ENCODE measurements around the gene SPOCK2. TPM values are rescaled to one million over a fixed set of nuclear protein-coding genes. Genes with fewer than 3 reads are reported as not detected.
A peak's percentile ranks its signal among the peaks of the same experiment; 100 is the strongest.

The SPOCK2 gene
- polyA plus RNA-seq, 1 donor = 3.6 TPM

DNA sequence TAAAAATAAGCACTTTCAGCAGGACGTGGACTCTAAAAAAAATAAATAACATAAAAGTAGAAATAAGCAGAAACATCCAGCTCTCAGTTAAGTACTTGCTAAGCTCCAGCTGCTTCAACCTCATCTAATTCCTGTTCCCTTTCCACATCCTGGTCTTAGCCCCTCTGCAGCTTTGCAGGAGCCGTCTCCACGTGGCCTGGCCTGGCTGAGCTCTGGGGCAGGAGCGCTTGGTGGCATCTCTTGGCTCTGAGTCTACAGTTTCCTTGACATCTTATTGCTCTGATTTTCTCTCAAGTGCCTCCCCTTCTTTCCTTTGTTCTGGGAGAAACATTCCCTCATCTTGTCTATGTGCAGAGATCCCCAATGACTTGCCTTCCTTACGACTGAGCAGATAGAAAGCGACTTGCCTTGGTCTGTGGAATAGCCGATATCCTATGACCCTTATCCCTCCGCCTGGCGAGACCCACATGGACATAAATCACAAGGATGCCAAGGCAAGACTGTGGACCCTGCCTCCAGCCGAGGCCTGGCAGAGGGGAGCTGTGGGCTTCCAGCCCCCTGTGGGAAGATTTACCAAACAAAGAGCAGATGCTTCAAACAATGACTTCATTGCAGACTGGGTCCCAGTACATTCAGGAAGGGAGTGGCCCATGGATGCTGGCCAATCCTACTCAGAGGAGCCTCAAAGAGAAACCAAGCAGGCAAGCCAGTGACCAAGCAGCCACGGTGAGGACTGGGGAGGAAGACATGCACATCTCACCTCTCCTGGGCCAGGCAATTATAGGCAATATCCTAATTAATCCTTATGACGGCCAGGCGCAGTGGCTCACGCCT is 61.9 kb downstream of the SPOCK2 start:
- no peak for DNase-seq

DNA sequence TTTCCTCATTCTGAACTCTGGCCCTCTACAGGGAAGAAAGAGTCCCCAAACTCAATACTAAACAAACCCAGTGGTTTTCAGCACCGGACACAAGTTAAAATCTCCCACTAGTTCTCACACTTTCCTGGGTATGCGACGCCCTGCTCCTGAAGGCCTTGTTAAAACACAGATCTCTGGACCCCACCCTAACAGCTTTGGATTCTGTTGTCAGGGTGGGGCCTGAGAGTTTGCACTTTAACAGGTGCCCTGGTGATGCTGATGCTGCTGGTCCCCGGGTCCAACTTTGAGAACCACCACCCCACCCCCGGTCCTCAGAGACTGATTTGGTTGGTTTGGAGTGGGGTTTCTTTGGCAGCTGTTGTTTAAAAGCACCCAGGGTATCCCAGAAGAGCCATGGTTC is 62.5 kb downstream of the SPOCK2 start:
- DNase-seq = no peak

DNA sequence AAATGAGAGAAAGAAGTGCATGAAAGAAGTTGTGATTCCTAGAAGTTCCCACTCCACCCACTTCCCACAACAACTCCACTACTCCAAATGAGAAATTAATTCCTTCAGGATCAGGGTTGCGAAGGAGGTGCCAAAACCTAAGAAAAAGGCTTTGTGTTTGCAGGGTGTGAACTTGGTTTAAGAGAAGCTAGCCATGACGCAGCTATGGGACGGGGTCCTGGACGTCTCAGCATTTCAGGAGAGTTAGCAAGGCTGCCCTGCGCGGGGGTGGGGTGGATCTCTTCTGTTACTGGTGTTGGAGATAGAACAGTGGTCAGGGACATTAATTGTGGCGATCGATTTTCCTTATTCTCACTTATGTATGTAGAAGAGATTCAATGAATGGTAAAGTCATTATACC is 63.0 kb downstream of the SPOCK2 start:
- DNase-seq = no peak

DNA sequence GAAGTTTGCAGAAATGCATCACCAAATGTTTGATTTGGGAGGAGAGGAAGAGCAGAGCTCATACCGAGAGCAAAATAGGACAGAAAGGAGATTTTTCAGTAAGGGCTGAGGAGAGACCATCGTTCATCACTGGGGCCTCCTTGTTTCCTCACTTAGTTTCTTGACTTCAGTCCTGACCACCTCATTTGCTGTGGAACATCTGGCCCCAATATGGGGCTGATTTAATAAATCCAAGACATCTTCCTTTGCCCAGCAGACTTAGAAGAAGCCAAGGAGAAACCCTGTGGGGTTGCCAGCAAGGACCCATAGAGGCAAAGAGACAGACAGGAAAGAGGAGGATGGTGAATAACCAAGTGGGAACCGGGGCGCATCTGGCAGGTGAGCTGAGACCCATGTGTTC is 63.8 kb downstream of the SPOCK2 start:
- DNase-seq = no peak

DNA sequence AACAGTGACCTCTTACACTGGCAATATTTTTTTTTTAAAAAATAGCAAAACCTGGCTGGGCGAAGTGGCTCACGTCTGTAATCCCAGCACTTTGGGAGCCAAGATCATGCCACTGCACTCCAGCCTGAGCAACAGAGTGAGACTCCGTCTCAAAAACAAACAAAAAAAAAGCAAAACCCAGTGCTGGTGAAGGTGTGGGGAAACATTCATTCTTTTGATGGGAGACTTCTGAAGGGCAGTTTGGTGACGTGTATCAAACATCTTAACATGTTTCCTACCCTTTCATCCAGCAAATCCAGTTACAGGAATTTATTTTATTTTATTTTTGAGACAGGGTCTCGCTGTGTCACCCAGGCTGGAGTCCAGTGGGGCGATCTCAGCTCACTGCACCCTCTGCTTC is 66.1 kb downstream of the SPOCK2 start:
- no peak for DNase-seq

DNA sequence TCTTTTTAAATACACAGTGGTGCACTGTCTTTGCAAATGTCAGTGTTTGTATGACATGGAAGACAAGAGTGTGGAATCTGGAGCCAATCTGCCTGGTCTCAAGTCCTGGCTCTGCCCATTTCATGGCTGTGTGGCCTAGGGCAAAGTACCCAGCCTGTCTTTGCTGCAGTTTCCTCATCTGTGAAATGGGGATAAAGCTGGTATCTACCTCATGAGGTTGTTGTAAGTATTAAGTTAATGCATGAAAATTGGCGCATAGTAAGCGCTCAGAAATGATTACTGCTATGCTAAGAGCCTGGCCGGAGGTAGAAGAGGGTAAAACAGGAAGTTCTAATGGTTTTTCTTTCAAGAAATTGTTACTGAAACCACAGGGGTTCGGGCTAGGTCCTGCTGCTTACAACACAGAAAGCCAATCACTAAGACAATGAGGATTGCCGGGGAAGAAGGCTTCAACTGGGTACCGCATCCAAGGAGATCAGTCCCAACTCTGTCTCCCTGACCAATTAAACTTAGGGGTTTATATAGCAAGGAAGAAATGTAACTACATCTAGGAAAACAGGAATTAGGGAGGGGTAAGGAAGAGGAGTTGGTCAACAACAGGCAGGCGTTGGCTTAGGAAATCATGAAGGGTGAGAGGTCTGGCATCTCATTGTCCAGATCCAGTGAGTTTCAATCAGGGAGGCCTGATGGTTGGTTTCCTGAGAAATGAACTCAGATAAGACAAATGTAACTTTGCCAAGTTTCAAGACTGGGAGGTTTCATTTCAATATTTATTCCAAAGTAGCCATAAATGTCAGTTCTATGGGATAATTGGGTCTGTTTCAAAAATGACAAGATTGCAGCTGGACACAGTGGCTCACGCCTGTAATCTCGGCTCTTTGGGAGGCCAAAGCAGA is 67.2 kb downstream of the SPOCK2 start:
- DNase-seq = no peak

DNA sequence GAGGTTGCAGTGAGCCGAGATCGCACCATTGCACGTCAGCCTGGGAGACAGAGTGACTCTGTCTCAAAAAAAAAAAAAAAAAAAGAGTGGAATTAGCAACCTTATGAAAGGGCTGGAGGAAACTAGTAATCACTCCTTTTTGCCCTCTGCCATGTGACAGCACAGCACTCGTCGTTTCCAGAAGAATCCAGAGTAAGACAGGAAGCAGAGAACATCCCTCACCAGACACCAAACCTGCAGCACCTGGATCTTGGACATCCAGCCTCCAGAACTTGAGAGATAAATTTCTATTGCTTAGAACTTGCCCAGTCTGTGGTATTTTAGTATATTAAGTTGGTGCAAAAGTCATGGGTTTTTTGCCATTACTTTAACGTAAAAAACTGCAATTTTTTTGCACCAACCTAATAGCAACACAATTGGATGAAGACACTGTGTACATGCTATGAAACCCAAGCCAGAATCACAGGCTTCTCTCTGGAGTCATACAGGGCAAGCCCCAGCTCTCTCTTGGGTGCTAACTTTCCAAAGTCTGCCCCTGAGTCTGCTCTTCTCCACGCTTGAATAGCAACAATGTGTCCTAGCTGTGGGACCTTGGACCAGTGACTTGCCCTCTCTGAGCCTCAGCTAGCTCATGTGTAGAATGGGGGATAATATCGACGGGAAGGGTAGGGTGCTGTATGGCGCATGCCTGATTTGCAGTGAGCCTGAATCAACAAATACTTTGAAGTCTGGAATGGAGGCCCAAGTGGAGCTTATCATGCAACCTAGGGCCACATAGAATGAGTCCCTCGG is 69.1 kb downstream of the SPOCK2 start:
- no peak for DNase-seq

DNA sequence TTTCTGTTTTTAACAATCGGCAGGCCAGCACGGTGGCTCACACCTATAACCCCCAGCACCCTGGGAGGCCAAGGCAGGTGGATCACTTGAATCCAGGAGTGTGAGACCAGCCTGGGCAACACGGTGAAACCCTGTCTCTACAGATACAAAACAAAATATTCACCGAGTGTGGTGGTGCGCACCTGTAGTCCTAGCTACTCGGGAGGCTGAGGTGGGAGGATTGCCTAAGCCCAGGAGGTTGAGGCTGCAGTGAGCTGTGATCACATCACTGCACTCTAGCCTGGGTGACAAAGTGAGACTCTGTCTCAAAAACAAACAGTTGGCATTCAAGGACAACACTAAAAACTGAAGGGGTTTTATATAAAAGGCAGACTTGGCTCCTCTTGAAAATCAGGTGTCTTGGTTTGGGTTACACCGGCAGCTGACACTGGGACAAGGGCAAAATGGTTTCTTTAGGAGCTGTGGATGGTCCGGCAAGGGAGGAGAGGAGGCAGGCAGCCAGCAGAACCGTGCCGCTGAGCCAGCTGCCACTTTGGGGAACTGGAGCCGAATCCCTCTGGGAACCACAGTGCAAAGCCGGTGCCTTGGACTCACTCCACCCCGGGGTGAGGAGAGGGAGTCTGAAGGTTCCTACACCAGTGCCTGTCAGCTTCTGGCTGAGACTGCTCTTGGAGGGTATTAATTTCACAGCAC is 71.6 kb downstream of the SPOCK2 start:
- DNase-seq = no peak

DNA sequence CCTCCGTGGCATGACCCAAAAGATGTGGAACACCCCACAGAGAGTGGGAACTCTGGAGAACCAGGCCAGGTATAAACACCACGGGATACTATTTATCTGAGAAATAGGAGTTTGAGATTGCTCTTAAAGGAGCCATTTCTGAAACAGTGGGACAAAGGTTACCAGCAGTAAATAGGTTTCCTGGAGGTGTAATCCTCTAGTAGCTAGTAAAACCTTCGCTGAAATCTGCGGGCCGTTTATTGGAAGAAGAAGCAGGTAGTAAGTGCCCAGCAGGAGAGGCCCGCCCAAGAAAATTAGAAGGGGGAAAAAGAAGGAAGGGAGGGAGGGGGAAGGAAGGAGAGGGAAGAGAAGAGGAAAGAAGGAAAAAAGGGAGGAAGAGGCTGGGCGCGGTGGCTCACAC is 72.5 kb downstream of the SPOCK2 start:
- DNase-seq = no peak

DNA sequence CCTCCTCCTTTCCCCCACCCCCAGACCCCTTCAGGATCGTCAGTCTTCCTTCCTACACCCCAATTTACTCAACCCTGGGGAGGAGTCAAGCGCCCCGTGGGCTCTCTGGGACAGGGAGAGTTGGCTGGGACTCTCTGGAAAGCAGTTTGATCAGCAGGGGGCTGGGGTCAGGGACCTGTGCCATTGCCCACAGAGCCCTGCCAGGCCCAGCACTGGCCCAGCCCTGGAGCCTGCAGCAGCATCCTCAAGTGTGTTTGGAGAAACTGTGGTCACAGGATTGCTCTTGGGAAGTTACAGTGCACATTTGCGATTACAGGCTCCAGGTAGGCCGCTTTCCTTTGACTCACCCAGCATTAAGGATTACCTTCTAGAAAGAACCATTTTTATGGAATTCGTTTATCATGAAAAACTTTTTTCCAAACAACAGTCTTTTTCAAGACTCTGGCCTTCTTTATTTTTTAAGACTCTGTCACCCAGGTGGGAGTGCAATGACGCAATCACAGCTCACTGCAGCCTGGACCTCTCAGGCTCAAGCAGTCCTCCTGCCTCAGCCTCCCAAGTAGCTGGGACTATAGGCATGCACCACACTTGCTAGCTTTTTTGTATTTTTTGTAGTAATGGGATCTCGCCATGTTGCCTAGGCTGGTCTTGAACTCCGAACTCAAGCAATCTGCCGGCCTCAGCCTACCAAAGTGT is 73.4 kb downstream of the SPOCK2 start:
- DNase-seq = no peak

DNA sequence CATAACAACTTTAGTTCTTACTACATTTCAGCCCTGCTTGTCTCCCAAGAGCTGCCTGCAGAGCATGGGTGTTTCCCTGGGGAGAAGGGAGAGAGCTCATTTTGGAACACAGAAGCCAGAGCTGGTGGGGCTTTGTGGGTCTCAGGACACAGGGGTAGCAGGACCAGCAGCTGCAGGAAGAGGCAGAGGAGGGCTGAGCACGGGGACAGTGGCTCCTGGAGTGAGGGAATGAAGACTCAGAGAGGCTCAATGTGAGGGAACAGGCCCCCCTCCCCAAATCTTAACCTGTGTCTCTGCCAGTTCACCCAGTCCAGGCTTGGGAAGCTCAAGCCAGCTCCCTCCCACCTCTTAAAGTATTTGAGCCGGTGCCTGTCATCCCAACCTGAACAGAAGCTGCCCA is 74.2 kb downstream of the SPOCK2 start:
- DNase-seq = no peak

DNA sequence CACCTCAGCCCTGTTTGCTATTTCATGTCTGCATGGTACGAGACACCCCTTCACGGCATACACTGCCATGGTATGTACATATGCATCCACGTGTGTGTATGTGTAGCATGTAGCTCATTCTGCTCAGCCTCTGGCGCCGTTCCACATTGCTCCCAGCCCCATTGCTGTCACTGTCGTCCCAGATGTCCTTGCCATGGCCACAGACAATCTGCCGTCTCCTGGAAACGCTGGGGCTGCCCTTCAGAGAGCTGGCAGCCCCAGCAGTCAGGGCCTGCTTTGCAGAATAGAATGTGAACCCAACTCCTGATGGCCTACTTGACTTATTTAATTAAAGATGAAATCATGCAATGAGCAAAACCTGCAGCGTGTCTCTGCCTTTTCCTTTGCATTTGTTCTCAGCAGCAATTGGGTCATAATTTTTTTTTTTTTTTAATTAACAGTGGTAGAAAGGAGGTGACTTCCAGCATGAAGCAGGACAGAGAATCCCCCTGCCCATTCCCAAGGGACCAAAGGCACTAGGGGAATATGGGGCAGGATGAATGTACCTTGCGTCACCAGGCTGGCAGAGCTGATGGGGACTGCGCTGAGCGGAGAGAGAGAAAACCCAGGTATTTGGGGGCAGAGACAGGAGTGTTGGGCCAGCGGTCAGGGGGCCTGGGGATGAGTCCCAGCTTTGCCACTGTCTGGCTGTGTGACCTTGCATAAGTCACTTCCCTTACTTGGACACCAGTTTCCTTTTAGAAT is 75.0 kb downstream of the SPOCK2 start:
- no peak for DNase-seq

DNA sequence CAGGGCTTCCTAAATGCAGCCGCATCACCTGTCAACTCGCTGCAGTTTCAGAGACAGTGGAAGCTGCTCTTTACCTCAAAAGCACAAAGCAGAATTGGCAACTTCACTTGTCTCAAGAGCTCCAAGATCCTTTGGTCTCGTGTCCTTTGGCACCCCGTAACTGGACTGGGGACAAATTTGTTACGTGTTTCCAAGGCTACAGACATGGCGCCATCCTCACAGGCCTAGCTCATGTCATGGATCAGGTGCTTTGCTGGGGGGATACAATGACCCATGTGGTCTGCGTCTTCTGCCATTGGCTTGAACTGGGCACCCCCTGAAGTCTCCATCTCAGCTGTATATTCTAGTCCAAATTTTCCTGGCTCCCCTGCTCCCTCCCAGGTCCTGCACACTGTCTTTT is 75.6 kb downstream of the SPOCK2 start:
- no peak for DNase-seq

DNA sequence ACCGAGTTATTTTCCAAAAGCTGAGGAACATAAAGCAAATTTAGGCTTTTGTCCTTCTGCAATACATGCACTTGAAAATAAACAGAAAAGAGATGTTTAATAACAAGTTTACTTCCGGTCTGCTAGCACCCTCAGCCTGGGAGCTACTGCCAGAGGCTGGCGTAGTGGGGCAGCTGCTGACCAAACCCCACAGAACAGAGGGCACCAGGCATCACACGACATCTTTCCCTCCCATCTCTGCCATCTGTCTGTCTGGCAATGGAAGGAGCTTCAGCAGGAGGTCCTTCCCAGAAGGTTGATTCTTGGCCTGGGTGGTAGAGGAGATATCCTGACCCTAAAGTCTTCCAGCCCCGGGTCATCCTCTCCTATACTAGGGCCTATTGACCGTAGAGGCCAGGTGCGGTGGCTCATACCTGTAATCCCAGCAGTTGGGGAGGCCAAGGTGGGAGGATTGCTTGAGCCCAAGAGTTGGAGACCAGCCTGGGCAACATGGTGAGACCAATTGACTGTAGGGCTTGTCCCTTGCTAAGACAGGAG is 76.3 kb downstream of the SPOCK2 start:
- no peak for DNase-seq

DNA sequence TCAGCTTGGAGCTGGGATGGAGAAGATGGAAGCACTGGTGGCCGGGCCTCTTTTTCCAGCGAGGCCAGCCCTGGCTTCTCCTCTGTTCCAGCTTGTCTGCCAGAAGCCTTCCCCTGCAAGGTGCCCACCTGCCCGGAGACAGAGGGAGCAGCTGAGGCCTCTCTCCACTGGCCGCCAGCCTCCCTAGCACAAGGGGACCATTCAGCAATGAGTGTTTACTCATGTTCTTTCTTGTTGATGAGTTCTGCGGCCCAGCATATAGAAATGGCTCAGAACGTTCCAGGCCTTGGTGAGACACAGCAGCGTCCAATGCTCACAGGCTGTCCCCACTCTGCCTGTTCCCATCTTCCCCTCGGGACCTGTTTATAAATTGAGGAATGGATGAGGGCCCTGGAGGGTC is 76.9 kb downstream of the SPOCK2 start:
- no peak for DNase-seq

DNA sequence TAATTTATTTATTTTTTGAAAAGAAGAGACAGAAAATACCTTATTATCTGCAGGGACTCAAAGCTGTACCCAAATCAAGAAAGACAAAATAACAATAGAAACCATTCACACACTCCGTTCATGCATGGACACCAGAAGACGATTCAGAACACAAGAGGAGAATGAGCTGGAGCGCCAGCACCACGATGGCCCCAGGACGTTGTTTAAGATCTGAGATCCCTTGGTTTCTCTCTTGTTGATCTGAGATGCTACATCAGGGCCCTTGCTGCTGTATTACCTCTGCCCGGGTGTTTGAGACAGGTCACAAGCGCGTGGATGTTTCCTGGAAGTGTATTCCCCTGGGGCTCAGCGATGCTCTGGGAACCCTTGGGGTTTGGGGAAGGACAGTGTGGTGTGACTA is 77.3 kb downstream of the SPOCK2 start:
- no peak for DNase-seq

DNA sequence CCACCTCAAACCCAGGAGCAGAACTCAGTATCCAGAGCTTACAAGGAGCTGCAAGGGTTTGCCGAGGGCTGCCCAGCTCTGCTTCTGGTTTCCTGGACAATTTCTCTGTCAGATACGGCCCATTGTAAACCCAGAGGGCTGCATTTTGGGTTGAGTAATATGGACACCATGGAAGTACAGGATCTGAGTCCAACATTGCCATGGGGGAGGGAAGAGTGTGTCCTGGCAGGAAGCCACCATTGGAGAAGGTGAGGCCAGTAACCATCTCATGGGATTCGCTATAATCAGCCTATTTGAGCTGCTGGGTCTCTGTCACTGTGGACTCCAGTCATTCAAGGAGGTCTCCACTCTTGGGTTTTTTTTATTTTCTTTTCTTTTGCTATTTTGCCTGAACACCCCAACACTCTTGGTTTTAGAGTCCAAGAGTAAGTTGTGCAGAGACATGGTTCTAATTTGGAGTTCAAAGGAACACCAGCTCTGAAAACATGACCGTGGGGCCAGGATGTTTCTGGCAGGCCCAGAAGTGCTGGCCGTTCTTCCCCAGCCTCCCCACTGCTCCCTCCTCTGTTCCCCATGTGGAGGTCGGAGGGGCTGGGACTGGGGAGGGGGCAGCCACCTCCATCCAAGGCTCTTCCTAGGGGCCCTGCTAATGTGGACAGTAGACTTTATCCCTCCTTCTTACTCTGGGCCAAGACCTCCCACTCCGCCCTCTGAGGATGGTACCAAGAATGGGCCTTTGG is 77.9 kb downstream of the SPOCK2 start:
- no peak for DNase-seq

DNA sequence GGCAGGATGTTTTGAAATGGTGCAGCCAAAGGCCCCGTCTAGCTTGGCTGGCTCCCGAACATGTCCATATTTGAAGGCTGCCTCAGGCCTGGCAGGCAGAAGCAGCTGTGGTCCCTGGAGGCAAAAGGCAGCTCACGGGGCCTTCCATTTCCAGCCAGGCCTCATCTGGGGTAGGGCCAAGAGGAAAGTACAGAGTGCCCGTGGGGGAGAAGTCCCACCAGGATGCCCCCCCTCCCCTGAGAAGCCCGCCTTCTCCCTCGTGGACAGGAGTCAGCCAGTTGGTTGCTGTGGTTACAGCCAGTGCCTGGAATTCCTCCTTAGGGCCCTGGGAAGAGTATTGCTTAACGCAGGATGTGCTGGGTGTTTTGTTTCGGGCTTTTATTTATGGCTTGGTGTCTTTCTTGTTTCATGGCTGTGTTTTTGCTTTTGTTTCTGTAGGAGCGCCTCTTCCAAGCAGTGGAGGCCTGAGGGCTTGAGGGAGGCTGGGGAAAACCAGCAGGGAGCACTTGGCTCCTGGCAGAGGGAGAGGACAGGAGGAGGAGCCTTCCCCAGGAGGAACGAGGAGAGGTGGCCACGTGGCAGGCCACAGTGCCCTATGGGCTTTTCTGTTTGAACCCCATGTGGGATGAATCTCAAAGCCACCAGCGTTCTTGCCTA is 78.8 kb downstream of the SPOCK2 start:
- peak; percentile 69 for DNase-seq

DNA sequence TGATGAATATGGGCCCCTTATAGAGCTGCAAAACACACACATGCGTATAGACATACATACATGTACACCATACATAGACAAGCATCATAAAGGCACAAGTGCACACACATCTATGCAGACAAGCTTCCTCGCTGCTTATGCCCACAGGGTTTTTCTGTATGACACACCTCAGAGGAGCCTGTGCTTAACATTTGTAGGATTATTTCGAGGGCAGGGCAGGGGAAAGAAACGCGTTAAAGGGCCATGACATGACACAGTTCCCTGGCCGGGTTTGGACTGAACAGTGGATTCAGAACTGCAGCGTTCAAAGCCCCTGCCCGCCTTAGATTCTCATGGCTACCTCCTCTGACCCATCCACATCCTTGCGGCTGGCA is 79.3 kb downstream of the SPOCK2 start:
- no peak for DNase-seq
